Nephron (organoid): ENCODE measurements around the gene P3H1.

Experiments used
- H3K27ac Mint-ChIP-seq, 3 experiments: 2 replicates each; pipeline ENCODE4 v1.8.0; 2020; ENCODE audit warnings: mixed read lengths in 3 of 3, mild to moderate bottlenecking in 2 of 3, moderate library complexity in 1 of 3
- H3K27me3 Mint-ChIP-seq: 2 replicates; pipeline ENCODE4 v1.8.0; 2021; ENCODE audit warnings: low read depth, mild to moderate bottlenecking, moderate library complexity, mixed read lengths
- H3K36me3 Mint-ChIP-seq: 2 replicates; pipeline ENCODE4 v1.8.0; 2020; ENCODE audit warnings: low read depth, mixed read lengths
- H3K4me1 Mint-ChIP-seq: 2 replicates; pipeline ENCODE4 v1.8.0; 2020; ENCODE audit warnings: mixed read lengths
- H3K4me3 Mint-ChIP-seq, 3 experiments: 2 replicates each; pipeline ENCODE4 v1.8.0; 2020; ENCODE audit warnings: mild to moderate bottlenecking in 3 of 3, mixed read lengths in 3 of 3, moderate library complexity in 2 of 3
- H3K9me3 Mint-ChIP-seq: 2 replicates; pipeline ENCODE4 v1.8.0; 2020; ENCODE audit warnings: mixed read lengths
- CTCF ChIP-seq, 3 experiments: fragments of 200-600 bp; sonication (generic); IDR thresholded peaks; one replicate each; pipeline ENCODE4 v1.5.0; 2021; ENCODE audit warnings: antibody characterized with exemption in 3 of 3; ENCODE audit not compliant: unreplicated experiment in 3 of 3

The P3H1 gene

DNA sequence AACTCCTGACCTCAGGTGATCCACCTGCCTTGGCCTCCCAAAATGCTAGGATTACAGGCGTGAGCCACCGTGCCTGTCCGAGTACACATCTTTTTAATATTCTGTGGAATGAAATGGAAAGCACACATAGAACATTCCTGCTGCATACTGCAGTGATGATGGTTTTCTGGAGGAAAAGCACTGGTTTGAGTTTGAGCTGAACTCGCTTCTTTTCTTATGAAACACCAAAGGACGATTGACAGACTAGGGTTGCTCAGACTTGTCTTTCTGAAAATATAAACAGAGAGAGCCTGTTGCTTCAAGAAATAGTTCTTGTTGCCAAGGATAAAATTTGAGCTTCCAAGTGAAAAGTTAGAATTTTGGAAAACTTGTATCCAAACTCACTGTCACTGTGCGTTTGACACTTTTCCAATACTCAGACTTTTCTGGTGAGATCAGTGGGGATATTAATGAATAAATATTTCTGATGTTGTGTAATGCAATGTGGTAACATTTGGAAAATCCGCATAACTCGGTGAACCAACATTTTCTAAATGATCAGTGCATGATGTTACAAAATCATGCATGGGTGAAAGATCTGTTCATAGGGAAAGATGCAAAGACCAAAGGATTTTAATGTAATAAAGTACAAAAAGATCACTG, 35.1 kb upstream of the P3H1 start:
- no peaks in the 10 kb centered on the region for H3K9me3 Mint-ChIP-seq
- no peak overlapping the region for H3K4me3 Mint-ChIP-seq
- TF ChIP-seq CTCF (IDR thresholded peaks at IDR 0.05; ENCODE audit: unreplicated experiment in 3 of 3), result no peak
- peaks cover 10% of the 10 kb centered on the region for H3K4me1 Mint-ChIP-seq
- peaks cover 31% of the 10 kb centered on the region for H3K36me3 Mint-ChIP-seq
- no peak overlapping the region for H3K27ac Mint-ChIP-seq
- H3K27me3 Mint-ChIP-seq, result no peaks in the 10 kb centered on the region

DNA sequence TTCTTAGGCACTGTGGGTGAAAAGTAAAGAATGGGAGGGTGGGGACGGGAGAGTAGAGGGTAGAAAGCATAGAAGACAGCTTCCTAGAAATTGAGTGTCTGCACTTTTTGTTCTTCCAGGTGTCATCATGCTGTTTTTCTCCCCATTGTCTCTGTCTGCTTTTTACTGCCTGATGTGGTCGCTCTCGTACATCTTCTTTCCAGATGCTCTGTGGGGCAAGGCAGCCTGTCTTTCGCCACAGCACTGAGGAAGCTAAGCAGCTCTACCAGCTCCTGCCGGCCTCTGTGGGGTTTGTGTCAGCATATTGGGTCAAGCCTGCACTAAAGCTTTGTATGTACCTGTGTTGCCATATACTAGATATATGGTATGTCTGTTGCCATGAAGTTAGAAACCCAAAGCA, 31.2 kb upstream of the P3H1 start:
- Mint-ChIP-seq H3K36me3 (no peaks in the 10 kb centered on the region), H3K4me3 (no peak overlapping the region), H3K27ac (no peak overlapping the region), H3K27me3 (no peaks in the 10 kb centered on the region), H3K4me1 (no peaks in the 10 kb centered on the region), H3K9me3 (no peaks in the 10 kb centered on the region)
- no peak for TF ChIP-seq CTCF (IDR thresholded peaks at IDR 0.05; ENCODE audit: unreplicated experiment in 3 of 3)

DNA sequence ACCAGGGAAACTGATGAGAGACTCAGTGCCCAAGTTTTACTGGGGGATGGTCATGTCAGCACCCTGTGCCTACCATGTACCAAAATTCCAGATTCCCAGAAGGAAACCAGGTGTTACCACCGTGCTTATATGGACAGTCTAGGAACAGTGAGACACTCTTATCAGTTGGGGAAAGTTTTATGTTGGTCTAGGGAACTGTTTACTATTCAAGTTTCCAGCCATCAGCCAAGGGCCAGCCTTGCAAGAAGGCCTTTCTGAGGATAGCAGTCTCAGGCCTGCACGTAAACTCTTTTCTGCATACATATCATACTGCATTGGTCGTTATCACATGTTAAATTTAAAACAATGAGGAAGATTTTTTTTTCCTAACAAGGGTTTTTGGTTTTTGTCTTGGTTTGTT, 30.6 kb upstream of the P3H1 start:
- Mint-ChIP-seq H3K27ac (no peak overlapping the region), H3K27me3 (no peaks in the 10 kb centered on the region), H3K4me1 (no peaks in the 10 kb centered on the region)

GRCh38 chr1:42793824-42794223, 27.0 kb upstream of the P3H1 start:
- Mint-ChIP-seq H3K36me3 (no peaks in the 10 kb centered on the region), H3K27ac (no peak overlapping the region), H3K4me1 (no peaks in the 10 kb centered on the region), H3K9me3 (no peaks in the 10 kb centered on the region), H3K27me3 (no peaks in the 10 kb centered on the region), H3K4me3 (no peak overlapping the region)
- TF ChIP-seq CTCF (IDR thresholded peaks at IDR 0.05; ENCODE audit: unreplicated experiment in 3 of 3), result no peak

More for the DNA sequence above, 30.6 kb upstream of the P3H1 start:
- TF ChIP-seq CTCF (IDR thresholded peaks at IDR 0.05; ENCODE audit: unreplicated experiment in 3 of 3), result no peak
- Mint-ChIP-seq H3K9me3 (no peaks in the 10 kb centered on the region), H3K4me3 (no peak overlapping the region), H3K36me3 (no peaks in the 10 kb centered on the region)

GRCh38 chr1:42788021-42788420, 21.2 kb upstream of the P3H1 start:
- no peaks in the 10 kb centered on the region for H3K27me3 Mint-ChIP-seq
- no peak overlapping the region for H3K4me3 Mint-ChIP-seq
- H3K27ac Mint-ChIP-seq, result no peak overlapping the region
- no peaks in the 10 kb centered on the region for H3K9me3 Mint-ChIP-seq
- no peak for TF ChIP-seq CTCF (IDR thresholded peaks at IDR 0.05; ENCODE audit: unreplicated experiment in 3 of 3)
- peaks cover 9% of the 10 kb centered on the region for H3K36me3 Mint-ChIP-seq
- H3K4me1 Mint-ChIP-seq, result no peaks in the 10 kb centered on the region

DNA sequence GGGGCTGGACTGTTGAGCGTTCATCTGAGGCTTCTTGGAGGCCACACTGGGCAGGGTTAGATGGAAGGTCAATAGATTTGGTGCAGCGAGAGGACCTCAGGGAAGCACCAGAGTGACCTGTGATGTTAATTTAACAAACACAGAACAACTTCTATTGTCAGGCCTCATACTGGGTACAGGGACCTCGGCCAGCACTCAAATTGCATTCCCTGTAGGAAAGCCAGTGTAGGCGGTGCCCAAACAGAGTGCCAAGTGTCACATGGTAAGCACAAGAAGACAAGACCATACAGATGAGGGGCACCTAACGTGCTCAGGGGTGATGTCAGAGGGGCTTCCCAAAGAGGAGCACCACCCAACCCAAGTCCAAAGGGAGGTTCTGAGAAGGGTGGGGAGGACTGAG, 19.3 kb upstream of the P3H1 start:
- no peak overlapping the region for H3K27ac Mint-ChIP-seq
- H3K27me3 Mint-ChIP-seq, result no peaks in the 10 kb centered on the region
- TF ChIP-seq CTCF (IDR thresholded peaks at IDR 0.05; ENCODE audit: unreplicated experiment in 3 of 3), result no peak
- no peaks in the 10 kb centered on the region for H3K9me3 Mint-ChIP-seq
- H3K36me3 Mint-ChIP-seq, result peaks cover 17% of the 10 kb centered on the region
- H3K4me3 Mint-ChIP-seq, result no peak overlapping the region
- no peaks in the 10 kb centered on the region for H3K4me1 Mint-ChIP-seq
